Right lung (tissue), 5 donors: ENCODE data around the gene CPVL. TPM values are rescaled to one million over a fixed set of nuclear protein-coding genes. Genes with fewer than 3 reads are reported as not detected.
"Not testable (repeated sequence)": the region's sequence is repeated elsewhere in the genome, so short reads cannot be mapped to it uniquely, and the experiment has no call there.

Experiments used
- DNase-seq, 2 donors: peaks; one replicate each; pipeline ENCODE4 v3.0.0-alpha.2; 2013
- polyA plus RNA-seq, 5 donors: library from polyadenylated mRNA; unstranded; fragments of 120-200 nt; gene quantifications; one replicate each; pipeline versions ENCODE4 v1.2.1 to v1.2.3, GENCODE V29; 2013; ENCODE audit warnings: inconsistent platforms in 1 of 5, low replicate concordance in 1 of 5; ENCODE audit not compliant: insufficient read length in 5 of 5, insufficient read depth in 1 of 5

Gene CPVL
- polyA plus RNA-seq, 5 donors: 8.2 to 13.3 (median 11.6) TPM

DNA sequence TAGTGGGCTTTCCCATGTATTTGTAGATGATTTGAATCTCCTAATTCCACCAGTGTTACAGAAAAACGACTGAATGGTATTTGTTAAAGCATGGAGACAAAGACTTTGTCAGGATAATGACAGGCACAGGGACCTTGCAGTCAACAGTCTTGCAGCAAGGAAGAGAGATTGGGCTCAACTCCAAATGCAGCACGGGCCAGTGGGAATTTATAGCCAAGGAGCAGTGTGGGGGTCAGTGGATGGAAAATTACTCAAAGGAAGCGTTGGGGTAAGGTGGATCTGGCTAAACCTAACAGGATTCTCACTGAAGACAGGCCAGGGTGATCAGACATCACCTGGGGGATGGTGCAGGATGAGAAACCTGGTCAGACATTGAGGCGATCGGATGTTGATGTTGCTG is 24.3 kb downstream of the CPVL start:
- DNase-seq: no peak

DNA sequence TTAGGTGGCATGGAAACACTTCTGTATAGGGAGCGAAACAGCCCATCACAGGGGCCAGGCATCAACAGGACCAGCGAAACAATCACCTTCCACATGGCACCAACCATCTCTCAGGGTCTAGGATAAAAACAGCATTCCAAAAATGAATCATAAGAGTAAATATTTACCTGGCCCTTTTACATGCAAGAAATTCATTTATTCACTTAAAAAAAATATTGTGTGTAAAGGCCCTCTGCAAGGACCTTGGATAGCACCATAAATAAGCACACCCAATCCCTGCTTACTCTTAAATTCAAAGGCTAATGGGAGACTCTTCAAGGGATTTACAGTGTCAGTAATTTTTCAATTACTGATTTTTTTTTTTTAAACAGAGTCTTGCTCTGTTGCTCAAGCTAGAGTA is 25.4 kb downstream of the CPVL start:
- no peak for DNase-seq

DNA sequence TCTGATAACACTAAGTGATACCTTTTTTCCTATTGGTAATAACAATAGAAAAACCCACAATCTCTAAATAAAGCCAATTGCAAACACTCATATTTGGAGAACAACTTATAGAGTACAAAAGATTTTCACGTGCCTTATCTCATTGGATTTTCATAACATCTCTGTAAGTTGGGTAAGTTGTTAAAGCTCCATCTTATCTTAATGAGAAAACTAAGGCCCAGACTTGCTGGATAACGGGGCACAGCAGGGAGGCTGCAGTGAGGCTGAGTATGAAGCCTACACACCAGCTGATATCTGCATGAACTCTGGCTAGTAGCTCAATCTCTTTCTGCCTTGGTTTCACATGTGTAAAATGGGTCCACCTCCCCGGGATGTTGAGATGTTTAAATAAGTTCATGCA is 26.8 kb downstream of the CPVL start:
- DNase-seq: no peak

DNA sequence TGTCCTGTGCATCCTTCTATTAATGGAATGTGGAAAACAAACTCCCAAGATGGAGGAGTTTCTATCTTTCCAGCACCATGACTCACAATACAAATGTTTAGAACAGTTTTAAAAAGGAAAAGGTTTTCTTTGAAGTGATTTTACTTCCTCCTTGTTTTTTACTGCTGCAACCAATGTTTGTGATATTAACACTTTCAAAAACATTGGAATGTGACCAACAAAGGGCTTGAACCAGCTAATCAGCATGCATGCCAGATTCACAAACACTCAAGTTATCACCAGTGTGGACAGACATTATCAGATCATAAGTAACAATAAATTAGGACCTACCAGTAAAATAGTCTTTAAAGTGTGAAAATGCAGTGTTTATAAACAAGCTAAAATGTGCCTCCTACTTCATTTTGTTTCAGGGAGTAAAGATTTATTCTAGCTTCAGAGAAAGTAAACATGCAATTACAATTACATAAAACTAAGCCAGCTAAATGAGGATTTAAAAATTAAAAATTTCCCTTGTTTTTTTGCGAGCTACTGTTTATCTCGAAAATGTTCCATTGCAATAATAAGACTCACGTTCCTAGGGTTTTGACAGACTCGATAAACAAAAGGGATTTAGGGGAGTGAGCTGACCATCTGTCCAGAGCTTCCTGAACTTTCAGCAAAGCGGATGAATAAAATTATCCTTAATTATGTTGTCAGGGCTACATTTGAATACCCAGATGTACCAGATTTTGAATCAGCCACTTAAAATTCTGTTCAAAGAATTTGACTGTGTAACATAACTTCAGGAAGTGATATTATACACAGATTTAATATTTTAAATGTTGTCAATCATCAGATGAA is 29.8 kb downstream of the CPVL start:
- no peak for DNase-seq

DNA sequence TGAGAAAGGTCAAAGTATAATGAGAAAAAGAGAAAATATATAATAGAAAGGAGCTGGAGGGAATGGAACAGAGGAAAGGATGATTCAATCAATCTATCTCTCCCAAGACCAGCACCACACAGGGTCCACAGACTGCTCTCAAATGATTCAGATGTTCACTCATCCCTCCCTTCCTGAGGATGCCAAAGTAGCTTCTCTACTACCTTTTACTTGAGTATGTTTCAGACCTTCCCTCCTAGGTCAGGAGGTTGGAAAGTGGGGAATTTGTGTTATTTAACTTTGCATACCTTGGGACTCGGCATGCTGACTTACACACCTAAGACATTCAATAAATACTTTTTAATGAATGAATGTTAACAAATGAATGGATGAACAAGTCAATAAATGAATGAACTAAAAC is 30.6 kb downstream of the CPVL start:
- no peak for DNase-seq

DNA sequence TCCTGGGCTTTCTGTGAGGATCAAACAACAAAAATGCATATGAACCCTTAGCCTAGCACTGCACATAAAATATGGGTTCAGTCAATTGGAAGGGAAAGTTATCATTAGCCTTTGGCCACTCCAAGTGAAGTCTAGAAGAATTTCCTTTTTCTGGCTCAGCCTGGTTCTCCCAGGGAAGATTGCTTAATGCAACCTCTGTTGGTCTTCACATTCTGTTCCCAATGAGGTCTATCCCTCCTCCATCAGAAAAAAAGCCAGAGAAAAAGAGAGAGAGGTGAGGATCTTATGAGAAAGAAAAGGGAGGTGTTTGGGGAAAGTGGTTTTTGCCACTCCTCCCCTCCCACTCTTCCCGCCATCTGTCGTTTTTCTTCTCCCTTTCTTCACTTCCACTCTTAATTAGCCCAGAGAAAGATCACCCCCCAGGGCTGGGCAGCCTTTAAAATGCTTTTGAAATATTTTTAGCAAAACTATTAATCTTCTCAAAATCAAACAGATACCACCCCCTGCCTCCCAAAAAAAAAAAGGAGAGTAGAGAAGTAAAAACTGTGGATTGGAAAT is 31.1 kb downstream of the CPVL start:
- DNase-seq: no peak

DNA sequence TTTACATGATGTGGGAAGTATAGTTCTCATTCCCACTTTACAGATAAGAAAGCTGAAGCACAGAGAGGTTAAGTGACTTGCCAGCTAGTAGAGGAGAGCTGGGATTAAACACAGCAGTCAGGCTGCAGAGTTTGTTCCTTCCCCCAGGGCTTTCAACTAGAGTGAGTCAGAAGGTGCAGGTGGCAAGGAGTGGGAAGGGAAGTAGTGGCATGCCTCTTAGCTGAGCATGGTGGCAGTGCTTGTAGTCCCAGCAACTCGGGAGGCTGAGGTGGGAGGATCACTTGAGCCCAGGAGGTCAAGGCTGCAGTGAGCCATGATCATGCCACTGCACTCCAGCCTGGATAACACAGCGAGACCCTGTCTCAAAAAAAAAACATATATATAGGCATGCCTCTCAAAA is 32.1 kb downstream of the CPVL start:
- not testable (repeated sequence) for DNase-seq

DNA sequence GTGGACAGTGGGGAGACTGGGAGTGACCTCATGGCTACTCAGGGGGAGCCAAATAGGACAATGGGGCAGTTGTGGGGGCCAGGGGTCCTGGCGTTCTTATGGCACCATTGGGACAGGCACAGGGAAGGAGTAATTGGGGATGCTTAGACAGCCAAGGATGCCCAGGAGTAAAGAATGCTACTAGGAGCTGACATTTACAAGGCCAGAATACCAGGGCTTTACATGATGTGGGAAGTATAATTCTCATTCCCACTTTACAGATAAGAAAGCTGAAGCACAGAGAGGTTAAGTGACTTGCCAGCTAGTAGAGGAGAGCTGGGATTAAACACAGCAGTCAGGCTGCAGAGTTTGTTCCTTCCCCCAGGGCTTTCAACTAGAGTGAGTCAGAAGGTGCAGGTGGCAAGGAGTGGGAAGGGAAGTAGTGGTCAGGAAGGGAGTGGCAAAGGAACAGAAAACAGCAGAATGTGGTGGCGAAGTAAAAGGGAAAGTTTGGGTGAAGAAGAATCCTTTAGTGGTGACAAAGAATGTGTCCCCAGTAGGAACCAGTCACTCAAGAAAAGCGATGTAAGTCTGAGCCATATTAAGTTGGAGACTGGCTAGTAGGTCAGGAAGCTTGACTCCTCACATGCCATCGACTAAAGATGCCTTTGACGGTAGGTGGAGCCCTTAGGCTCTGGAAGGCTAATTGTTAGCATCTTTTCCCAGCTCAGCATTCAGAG is 32.8 kb downstream of the CPVL start:
- no peak for DNase-seq

DNA sequence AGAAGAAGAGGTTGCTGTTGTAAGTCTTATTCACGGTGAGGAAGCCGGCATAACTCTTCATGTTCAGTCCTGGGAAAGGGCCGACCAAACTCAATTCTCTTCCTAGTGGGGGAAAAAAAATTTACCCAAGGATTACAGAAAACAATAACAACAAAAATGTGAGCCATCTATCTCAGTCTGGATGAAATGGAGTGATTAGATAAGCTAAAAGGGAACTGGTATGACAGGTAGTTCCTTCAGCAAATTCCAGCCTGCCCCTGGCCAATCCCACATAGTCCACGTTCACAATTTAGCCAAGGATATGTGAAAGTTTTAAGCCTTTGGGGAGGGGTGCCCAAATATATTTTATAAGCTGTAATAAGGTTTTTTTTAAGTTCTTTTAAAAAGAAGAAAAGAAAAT is 33.6 kb downstream of the CPVL start:
- DNase-seq: no peak

DNA sequence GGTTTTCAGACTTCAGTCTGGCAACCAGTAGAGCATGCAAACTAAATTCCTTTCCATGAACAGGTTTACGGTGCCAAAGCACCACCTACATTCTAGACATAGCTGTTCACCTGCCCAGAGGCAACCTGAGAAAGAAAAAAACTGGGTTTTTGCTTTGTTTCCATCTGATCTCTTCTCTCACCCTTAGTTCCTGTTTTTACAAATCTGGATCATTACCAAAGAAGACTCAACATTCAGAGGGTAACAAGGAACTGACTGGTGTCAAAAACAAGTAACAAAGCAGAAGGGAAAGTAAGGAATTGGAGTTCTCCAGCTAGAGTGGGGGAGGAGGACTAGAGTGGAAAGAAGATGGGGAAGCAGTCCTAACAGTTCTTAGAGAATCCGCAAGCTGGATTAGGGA is 36.4 kb downstream of the CPVL start:
- no peak for DNase-seq

DNA sequence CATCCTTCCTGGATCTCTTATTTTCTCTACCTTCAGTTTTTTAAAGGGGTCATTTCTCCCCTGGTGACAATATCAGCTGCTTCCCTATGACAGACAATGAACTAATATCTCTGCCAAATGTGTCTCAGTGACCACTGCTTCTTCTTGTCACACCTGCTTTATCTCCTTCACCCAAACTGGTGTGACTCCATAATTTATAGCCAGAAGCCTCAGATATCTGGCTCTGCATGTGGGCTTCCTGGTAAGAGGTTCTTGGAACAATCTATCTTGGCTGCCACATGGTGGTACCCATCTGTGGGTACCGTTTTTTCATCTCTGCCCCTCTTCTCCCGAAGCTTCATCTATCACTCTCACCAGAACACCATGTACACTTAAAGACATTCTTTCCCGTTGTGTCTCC is 37.0 kb downstream of the CPVL start:
- no peak for DNase-seq

DNA sequence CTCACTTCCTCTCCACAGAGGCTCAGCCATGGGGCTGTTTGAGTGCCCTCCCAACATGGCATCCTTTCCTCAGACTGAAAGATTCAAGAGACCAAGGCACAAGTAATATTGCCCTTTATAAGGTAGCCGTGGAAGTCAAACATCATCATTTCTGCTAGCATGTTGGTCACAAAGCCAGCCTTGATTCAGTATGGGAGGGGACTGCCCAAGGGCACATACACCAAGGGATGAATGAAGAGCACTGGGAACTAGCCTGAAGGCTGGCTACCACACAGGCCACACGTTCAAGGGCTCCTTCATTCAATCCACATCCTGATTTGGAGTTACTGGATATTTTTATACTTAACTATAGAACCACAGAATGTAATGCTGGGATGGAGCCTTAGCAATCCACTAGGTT is 39.3 kb downstream of the CPVL start:
- no peak for DNase-seq

DNA sequence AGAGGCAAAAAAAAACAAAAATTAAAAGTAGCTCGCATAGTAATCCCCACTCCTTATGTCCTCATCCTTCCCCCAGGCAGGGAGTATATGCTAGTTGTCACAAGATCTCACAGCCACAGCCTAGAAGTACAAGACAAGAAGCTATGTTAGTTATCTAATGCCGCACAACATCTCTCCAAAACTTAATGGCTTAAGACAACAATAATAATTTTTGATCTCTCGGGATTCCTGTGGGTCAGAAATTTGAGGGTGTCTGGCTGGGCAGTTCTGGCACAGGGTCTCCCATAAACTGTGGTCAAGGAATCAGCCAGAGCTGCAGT is 39.7 kb downstream of the CPVL start:
- no peak for DNase-seq

DNA sequence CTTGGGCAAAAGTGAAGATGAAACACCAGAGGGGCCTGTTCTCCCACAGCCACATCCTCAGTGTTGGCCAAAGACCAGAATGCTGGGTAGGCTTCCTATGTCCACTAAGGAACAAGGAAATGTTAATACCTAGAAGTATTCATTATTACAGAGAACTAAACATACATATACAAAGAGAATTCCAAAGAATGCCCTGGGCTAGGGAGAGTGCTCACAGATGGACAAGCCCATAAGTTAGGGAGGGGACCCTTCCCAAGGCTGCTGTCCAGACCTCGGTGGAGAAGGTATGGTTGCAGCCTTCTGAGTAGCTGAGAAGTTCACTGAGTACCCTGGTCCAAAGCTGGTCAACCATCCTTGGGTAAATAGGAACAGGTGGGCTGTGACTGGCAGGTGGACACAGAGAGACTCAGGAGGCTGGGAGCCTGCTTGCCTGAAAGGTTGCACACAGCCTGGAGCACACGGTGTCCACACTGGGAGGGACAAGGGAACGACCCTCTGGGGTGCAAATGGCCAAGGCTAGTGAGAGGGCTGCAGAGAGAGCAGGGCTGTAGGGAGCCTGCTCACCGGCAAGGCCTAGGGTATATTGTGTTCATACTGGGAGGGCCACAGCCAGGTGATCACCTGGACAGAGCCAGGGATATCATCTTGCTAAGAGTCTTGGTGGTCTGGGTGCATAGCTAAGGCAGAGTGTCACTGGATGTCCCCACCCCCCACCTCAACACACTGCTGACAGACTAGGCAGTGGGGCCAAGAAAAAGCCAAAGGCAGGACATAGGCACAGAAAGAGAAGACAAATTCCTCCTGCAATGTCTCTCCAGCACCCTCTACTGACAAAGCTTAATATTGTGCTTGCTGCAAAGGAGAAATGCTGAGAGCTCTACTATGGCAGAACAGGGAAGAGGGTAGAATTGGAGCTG is 40.3 kb downstream of the CPVL start:
- DNase-seq: peak; percentile 62 to 80

DNA sequence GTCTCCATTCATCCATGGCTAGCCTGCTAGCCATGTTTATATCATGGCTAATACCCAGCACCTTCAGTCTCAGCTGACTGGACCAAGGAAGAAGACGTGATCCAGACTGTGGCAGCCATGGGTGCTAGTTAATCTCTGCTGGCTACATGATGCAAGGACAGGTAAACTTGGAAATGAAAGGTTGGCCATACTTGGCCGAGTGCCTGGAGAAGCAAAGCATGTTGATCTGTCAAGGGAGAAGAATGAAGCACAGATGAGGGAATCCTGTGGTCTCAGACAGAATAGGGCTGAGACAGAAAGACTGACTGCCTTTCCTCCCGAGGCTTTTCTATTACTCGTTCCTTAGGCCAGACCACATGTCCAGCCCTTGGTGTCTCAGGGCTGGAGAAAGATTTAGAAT is 41.1 kb downstream of the CPVL start:
- no peak for DNase-seq

DNA sequence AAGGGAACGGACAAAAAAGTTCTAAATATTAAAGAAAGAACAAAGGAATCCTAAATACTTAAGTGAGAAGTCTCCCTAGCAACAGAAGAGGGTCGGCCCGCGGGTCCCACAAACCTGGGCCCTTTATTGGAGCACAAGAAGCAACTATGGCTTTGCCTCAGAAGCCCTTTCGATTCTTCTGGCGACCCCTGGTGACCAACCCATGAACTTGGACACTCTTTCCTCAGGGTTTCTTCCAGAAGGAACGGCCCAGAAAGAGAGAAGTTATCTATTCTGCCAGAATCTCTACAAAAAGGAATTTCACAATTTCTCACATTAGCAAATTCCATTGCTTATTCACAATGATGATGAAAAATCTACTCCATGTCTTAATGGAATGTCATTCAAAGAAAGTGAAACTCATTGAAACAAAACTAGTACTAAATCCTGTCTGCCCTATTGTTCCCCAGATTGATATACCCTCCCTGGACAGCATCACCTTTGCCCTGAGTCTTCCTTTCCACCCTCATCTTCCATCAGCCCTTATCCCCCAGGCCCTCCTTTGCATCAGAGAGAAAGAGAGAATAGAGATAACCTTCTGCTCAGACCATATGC is 43.7 kb downstream of the CPVL start:
- peak; percentile 66 to 80 for DNase-seq

DNA sequence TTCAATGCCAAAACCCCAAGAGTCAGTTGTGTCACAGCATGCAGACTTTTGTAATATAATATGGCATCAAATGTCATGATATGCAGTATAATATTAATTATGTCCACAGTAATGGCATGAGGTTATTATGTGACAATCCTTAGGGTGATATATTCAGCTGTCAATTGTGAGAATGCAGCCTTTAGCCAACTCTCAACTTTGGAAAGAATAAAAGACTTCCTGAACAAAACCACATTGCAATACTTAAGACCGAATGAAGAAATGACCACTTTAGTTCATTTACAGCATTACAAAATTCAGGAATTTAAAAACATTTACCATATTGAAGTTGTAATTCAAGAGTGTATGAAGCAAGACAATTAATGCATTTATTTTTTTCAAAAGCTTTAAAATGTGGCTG is 45.4 kb downstream of the CPVL start:
- no peak for DNase-seq

DNA sequence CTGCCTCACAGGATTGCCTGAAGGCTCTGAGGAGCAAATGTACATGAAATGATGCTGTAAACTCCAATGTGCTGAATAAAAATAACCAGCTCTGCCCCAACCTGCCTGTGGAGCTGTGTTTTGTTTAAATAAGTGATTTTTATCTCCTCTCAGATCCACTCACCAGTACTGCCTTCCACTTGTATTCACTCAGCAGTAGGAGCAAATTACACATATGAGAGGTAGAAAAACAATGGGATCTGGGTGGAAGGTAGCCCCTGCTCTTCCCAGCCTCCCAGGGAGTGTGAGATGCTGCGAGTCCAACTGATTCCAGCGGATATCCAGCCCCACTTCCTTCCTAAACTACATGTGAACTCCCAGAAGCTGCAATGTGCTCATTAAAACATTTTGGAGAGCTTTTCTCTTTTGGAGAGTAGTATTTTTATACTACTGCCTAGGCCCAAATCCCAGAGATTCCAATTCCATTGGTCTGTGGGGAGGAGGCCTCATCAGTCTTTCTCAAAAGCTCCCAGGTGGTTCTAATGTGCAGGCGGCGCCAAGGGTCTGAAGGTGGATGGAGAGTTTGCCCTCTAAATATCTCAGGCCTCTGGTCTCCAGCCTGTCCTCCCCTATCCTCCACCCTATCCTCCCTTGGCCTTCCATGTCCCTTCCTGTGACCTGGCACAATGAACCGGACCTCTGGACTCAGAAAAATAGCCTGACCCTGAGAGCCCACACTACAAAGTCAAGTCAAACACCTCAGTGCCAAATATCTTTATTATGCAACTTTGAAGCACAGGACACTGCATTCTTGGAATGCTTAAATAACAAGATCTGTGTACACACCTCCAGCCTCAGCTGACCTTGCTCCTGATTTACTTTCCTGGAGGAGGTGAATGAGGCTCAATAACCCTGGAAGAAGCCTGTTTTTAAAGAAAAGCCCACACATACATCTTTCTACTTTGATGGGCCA is 46.2 kb downstream of the CPVL start:
- no peak for DNase-seq

DNA sequence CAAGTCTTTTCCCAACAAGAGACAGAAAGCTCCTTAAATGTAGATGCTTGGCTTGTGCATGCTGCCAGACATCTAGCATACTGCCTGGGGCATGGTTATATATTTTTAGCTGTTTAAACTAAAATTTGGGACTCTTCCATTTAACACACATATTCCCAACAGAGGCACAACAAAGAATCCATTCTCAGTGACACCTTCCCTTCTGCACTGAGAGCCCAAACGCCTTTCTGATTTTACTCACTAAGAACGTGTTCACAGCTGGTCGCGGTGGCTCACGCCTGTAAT is 49.9 kb downstream of the CPVL start:
- no peak for DNase-seq

DNA sequence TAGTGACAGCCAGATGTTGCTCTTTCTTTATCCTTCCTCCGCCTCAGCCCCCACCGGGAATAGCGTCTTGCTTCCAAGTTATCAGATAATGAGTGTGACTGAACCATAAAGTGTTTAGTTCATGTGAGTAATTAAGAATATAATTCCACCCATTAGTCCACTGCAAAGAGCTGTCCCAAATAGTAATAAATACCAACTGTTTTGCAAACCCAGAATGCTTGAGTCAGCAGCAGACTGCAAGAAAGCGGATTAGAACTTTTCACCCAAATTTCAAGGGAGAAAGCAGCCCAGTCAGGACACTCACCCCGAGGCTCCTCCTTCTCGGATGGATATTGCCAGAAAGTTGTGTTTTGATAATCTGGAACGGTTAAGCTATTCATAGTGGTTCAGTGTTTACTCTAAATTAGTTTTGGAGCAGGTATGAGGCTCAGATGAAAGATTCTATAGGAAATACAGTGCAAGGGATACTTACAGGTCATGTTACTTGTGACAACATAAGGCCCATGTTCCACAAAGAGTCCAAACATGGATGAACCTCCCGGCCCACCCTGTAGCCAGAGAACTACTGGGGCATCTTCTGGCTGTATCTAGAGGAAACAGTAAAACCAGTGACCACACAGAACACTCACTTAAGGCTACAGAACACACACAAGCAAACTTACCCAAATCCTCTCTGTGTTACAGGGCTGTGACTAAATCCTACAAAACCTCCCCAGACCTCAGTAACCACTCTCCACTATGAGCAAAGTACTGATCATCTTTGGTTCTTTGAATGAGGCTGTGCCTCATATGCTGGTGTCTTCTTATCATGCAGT is 50.5 kb downstream of the CPVL start:
- peak in 1 of 2 donors; percentile 55 for DNase-seq
